Eye (tissue), 1 donor: ENCODE measurements around the gene KLC1.
"Not testable (repeated sequence)": the region's sequence is repeated elsewhere in the genome, so short reads cannot be mapped to it uniquely, and the experiment has no call there.

Experiments
- DNase-seq: peaks from one replicate; pipeline ENCODE4 v3.0.0-alpha.2; 2015

Gene KLC1

DNA sequence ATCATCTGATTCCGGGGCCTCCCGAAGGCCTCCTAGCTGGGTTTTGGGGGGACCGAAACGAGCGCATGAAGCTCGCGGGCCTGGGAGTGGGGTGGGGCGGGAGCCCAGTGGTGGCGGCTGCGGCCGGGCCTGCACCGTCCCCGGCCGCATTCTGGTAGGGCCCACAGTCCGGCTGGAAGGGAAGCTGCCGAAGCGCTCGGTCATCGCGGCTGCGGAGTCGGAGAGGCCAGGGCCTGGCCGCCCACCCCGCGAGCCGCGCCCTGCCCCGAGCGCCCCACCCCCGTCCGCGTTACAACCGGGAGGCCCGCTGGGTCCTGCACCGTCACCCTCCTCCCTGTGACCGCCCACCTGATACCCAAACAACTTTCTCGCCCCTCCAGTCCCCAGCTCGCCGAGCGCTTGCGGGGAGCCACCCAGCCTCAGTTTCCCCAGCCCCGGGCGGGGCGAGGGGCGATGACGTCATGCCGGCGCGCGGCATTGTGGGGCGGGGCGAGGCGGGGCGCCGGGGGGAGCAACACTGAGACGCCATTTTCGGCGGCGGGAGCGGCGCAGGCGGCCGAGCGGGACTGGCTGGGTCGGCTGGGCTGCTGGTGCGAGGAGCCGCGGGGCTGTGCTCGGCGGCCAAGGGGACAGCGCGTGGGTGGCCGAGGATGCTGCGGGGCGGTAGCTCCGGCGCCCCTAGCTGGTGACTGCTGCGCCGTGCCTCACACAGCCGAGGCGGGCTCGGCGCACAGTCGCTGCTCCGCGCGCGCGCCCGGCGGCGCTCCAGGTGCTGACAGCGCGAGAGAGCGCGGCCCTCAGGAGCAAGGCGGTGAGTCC, at the start of gene KLC1:
TSS of gene KLC1 (plus strand) at position 528 of the 819 bp plus-strand sequence. CDS start 25,354 bp downstream, outside the sequence.
- DNase-seq: peak; percentile 95

- no peak for DNase-seq
Measured at GRCh38 chr14:103581206-103581605, 47.8 kb upstream of the KLC1 start.

DNA sequence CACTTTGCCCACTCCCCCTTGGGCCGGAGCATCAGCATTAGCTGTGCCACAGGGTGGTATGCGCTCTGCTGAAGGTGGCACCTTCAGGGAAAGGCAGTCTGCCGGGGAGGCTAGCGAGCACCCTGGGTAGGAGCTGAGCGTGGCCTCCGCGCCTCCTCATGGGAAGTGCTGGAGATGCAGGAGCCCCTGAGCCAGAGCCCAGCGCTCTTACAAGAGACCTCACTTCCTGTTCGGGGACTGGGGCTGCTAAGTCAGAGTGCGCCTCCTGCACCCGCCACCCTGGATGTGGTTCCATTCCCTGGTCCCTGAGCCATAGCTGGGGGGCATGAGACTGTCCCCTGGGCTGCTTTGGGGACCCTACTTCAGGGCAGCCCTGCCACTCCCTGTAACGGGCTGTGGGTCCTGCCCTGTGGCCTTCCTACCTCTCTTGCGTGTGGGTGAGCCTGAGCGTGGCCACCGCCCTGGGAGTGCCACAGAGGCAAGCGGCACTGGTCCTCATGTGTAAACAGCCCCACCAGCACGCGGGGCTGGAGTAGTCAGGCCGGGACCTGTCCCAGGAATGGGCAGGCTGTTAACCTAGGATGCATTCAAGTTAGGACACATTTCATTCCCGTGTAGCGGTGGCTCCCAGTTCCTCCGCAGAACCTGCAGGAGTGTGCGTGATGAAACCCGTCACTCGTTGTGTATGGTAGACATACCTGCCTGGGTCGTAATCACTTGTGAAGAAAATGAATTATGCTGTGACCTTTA, 46.9 kb upstream of the KLC1 start:
- DNase-seq: no peak

DNA sequence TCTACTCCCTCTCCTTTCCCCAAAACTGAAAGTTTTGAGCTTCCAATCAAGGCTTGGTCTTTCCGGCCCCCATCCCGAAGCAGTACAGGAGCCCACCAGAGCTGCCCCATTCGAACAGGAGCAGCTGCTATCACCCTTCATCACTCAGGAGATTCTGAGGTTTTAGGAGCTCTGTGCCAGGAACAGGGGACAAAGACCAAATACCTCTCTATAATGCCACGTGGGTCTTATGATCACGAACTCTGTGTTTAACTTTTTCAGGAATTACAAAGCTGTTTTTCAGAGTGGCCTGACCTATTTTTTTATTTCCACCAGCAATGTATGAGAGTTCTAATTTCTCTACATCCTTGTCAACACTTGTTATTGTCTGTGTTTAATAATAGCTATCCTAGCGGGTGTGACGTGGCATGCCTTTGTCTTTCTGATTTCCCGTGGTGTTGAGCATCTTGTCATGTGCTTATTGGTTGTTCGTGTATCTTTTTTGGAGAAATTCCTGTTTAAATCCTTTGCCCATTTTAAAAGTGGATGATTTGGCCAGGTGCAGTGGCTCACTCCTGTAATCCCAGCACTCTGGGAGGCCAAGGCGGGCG, 44.6 kb upstream of the KLC1 start:
- DNase-seq: no peak

DNA sequence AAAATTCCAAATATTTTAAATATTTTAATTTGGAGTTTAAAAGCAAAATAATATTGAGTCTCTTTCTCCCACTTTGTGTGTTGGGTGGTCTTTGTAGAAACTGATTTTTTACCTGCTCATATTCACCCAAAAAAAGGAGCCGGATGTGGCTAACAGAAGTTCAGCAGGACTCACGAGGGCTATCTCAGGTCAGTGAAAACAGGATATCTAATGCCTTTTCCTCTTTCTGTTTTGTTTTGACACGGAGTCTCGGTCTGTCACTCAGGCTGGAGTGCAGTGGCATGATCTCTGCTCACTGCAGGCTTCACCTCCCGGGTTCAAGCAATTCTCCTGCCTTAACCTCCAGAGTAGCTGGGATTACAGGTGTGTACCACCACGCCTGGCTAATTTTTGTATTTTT, 35.4 kb upstream of the KLC1 start:
- no peak for DNase-seq

DNA sequence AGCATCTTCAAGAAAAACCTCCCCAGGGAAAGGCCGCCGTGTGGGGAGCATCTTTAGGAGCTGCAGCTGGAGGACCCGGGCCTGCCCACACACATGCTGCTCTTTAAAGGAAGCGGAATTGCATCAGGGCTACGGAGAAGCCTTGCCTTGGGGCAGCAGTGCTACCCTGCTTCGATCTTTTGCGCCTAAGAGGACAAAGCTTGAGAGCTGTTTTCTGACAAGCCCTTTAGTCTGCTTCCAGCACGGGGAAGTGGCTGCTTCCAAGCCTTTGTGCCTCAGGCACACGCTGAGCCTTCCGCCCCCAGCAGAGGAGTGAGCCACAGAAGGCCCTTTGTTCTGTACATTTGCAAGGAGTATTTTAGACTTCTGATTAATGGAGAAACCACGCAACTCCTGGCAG, 34.7 kb upstream of the KLC1 start:
- DNase-seq: peak; percentile 78

DNA sequence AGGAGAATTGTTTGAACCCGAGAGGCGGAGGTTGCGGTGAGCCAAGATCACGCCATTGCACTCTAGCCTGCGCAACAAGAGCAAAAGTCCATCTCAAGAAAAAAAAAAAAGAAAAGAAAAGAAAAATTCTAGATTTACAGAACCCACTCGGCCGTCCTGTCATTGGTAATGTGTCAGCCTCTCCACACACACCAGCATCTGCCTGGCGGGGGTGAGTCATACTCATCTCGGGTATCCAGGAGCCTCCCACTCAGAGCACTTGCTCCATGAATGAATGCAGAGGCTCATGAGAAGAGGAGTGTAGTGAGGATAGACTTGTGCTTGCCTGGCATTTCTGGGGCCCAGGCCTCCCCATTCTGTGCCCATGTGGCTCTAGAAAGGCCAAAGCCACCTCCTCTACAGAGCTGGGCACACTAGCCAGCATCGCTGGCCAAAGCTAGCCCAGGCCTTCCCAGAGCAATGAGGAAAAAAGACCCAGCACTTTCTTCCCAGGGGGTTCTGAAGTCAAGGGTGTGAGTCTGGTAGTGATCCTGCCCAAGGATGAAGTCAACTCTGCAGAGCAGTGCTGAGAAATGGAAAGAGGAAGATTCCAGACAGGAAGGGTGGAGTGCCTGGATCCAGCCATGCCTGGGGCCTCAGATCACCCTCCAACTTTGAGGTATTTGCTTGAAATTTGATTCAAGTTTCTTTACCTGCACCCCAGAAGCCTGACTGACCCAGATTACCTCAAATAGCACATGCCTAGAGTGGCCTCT, 31.2 kb upstream of the KLC1 start:
- DNase-seq: no peak

- no peak for DNase-seq
Measured at GRCh38 chr14:103600503-103600902, 28.5 kb upstream of the KLC1 start.

DNA sequence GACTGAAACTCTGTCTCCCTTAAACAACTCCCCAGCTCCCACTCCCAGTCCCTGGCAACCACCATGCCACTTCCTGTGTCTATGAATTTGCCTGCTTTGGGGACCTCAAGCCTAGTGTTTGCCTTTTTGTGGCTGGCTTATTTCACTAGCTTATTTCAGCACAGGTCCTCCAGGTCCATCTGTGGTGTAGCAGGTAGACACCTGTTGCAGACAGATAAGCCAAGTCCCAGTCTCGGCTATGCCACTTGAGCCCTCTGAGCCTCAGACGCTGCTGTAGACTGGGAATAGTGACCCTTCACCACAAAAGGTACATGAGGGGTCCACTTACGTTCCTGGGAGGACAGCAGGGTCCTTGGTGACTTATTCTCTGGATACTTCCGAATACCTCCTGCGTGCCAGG, 24.4 kb upstream of the KLC1 start:
- no peak for DNase-seq

GRCh38 chr14:103606963-103607668, 21.9 kb upstream of the KLC1 start:
- DNase-seq: peak; percentile 93

DNA sequence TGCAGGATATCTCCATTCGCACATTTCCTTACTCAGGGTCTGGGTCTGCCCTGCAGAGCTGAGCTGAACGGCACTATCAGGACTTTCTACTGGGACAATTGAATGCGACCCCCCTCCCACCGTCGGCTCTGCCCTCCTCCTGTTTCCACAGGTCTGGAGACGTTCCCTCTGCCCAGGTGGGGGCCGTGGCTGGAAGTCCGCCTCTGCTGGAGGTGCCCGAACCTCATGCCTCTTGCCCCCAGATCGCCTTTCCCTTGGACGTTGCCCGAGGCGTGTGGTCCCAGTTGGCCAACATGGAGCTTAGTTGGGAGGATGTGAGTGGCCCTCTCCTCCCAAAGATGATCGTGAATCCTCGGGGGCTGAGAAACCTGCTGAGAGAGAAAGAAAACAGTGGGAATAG, 21.2 kb upstream of the KLC1 start:
- no peak for DNase-seq

GRCh38 chr14:103609081-103609480, 19.9 kb upstream of the KLC1 start:
- DNase-seq: not testable (repeated sequence)

- no peak for DNase-seq
Measured at GRCh38 chr14:103611215-103611614, 17.8 kb upstream of the KLC1 start.

GRCh38 chr14:103613517-103613916, 15.5 kb upstream of the KLC1 start:
- DNase-seq: no peak

DNA sequence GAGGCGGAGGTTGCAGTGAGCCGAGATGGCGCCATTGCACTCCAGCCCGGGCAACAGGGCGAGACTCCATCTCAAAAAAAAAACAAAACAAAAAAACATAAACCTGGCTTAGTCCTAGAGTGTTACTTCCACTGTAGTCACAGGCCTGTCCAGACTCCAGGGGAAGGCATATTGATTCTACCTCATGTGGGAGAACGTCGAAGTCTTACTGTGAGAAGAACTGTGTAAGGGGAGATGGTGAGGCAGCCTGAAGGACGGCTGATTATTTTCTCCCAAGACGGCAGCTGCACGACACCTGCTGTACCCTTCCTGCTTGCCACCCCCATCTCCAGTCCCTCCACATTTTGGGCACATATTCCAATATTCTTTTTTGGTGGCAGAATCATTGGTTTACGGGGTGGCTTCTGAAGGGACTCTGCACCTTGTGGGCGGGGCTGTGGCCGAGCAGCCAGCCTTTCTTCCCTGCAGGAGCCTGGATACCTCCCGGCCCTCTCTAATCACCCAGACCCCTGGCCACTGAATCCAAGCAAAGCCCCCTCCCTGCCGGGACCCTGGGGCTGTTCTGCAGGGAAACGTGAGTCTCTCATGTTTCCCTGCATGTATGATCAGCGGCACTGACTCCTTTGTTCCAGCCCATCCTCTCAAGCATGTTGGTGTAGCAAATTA, 12.2 kb upstream of the KLC1 start:
- no peak for DNase-seq

- no peak for DNase-seq
Measured at GRCh38 chr14:103619057-103619456, 10.0 kb upstream of the KLC1 start.

GRCh38 chr14:103621860-103622259, 7.2 kb upstream of the KLC1 start:
- DNase-seq: no peak

- DNase-seq: no peak
Measured at GRCh38 chr14:103623308-103623707, 5.7 kb upstream of the KLC1 start.

DNA sequence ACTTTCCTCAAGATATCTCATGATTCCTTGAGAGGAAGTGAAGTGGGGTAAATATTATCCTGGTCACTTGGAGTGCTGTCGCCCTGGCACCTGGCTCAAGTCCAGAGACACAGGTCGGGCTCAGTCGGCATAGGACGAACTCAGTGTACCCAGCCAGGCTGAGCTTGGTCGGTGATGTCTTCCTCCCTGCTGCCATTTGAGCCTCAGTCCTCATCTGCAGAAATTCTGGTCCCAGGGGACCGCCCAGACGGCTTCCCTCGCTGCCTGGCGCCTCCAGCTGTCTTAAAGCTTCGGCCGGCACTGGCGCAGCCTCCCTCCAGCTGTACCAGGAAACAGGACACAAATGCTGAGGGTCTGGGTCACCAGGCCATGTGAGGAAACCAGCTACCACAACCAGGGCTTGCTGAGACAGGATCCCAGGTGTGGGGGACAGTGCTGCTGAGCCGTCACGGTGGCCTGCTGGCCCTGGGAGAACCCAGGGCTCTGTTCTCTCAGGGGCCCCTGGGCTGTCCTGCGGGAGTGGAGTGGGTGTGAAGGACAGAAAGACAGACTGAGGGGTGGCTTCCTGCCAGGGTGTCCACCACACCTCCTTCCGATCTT, 5.0 kb upstream of the KLC1 start:
- peak; percentile 53 for DNase-seq

DNA sequence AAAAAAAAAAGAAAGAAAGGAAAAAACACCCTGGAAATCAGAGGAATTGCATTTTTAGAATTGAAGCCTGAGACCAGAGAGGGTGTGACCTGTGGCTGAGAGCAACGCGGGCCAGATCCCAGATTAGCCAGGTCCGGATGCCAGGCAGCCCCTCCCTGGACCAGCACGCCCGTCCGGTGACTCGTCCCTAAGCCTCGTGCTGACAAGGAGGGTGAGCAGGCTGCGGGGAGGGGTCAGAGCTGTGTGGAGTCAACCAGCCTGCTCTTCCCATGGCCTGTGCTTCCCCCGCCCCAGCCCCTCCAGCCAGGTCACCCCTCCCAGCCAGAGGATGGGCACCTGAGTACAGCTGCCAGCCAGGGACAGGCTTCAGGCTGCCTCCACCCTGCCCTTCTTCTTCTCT, 4.2 kb upstream of the KLC1 start:
- no peak for DNase-seq

- DNase-seq: no peak
Measured at GRCh38 chr14:103625356-103626095, 3.5 kb upstream of the KLC1 start.
